ENCODE measurements around the gene NACA. TPM values are rescaled to one million over a fixed set of nuclear protein-coding genes. Genes with fewer than 3 reads are reported as not detected.

The NACA gene
- total and polyA plus RNA-seq, 2 of the 13 experiments (the other 11 are each of a cell fraction or from before 2014, with no cell fraction given) = 799 to 1,700 TPM

DNA sequence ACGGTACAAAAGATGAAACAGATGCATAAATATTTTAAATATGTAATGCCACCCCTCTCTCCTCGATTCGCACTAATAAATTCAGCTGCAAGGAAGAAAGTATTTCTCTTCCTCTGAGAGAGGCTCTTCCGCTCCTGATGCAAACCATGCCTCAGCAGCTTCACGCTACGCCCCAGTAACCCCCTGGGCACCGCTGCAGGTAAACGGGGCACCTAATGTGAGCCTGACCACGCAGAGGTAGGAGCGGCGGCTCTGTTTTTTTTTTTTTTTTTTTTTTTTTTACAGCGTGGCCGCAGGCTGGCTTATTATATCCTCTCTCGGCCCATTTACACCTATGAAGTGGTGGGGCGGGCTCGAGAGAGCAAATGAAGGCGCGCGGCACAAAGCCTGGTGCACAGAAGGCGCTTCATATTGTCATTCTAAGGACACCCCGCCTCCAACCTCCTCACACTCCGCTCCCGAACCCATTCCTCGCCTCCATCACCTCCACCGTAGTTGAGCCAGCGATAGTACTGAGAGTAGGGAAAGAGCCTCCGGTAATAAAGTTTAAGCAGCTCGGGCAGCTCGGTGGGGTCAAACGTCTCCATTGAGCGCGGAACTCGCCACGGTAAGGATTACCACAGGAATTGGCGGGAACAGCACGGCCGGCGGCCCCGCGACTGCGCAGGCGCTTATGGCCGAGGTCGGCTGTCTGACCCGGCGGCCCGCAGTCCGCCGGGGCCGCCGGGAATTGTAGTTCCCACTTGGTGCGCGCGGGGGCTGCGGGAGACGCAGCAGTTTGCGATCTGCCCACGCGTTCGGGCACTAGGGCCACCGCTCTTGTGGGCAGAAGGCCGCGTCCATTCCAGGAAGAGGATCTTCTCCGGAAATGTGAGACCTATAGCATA is 26.9 kb upstream of the NACA start, which contains the start of gene PRIM1 (continued):
- no peak for TF ChIP-seq ONECUT2 (CRISPR knock-in tag; IDR thresholded peaks at IDR 0.05)
- no peak for TF ChIP-seq ZNF550 (CRISPR knock-in tag; IDR thresholded peaks at IDR 0.05; ENCODE audit: borderline replicate concordance)
- TF ChIP-seq, protein P1, sequence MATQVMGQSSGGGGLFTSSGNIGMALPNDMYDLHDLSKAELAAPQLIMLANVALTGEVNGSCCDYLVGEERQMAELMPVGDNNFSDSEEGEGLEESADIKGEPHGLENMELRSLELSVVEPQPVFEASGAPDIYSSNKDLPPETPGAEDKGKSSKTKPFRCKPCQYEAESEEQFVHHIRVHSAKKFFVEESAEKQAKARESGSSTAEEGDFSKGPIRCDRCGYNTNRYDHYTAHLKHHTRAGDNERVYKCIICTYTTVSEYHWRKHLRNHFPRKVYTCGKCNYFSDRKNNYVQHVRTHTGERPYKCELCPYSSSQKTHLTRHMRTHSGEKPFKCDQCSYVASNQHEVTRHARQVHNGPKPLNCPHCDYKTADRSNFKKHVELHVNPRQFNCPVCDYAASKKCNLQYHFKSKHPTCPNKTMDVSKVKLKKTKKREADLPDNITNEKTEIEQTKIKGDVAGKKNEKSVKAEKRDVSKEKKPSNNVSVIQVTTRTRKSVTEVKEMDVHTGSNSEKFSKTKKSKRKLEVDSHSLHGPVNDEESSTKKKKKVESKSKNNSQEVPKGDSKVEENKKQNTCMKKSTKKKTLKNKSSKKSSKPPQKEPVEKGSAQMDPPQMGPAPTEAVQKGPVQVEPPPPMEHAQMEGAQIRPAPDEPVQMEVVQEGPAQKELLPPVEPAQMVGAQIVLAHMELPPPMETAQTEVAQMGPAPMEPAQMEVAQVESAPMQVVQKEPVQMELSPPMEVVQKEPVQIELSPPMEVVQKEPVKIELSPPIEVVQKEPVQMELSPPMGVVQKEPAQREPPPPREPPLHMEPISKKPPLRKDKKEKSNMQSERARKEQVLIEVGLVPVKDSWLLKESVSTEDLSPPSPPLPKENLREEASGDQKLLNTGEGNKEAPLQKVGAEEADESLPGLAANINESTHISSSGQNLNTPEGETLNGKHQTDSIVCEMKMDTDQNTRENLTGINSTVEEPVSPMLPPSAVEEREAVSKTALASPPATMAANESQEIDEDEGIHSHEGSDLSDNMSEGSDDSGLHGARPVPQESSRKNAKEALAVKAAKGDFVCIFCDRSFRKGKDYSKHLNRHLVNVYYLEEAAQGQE (IDR thresholded peaks at IDR 0.05; ENCODE audit: borderline replicate concordance in 1 of 2, low read depth in 1 of 2, low read length in 2 of 2) = peak in 1 of 2 experiments; percentile 50; a peak in 1 of 4 replicates
- TF ChIP-seq RARA (CRISPR knock-in tag; IDR thresholded peaks at IDR 0.05) = no peak
- no peak for TF ChIP-seq ZNF354B (CRISPR knock-in tag; IDR thresholded peaks at IDR 0.05)
- TF ChIP-seq RBM22 (optimal IDR thresholded peaks at IDR 0.05; ENCODE audit: low read length) = no peak
- no peak for TF ChIP-seq FOXP1 (IDR thresholded peaks at IDR 0.05)
- no peak for TF ChIP-seq FOXP1 (CRISPR knock-in tag; IDR thresholded peaks at IDR 0.05)
- TF ChIP-seq, protein P2, sequence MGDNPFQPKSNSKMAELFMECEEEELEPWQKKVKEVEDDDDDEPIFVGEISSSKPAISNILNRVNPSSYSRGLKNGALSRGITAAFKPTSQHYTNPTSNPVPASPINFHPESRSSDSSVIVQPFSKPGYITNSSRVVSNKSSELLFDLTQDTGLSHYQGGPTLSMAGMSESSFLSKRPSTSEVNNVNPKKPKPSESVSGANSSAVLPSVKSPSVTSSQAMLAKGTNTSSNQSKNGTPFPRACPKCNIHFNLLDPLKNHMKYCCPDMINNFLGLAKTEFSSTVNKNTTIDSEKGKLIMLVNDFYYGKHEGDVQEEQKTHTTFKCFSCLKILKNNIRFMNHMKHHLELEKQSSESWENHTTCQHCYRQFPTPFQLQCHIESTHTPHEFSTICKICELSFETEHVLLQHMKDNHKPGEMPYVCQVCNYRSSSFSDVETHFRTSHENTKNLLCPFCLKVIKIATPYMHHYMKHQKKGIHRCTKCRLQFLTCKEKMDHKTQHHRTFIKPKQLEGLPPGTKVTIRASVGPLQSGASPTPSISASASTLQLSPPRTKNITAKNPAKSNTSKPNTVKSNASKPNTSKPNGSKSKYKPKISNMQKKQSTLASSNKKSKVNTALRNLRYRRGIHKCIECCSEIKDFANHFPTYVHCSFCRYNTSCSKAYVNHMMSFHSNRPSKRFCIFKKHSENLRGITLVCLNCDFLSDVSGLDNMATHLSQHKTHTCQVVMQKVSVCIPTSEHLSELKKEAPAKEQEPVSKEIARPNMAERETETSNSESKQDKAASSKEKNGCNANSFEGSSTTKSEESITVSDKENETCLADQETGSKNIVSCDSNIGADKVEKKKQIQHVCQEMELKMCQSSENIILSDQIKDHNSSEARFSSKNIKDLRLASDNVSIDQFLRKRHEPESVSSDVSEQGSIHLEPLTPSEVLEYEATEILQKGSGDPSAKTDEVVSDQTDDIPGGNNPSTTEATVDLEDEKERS (CRISPR knock-in tag; IDR thresholded peaks at IDR 0.05) = no peak
- TF ChIP-seq KAT7 (CRISPR knock-in tag; IDR thresholded peaks at IDR 0.05; ENCODE audit: borderline replicate concordance) = no peak
- TF ChIP-seq, protein P3, sequence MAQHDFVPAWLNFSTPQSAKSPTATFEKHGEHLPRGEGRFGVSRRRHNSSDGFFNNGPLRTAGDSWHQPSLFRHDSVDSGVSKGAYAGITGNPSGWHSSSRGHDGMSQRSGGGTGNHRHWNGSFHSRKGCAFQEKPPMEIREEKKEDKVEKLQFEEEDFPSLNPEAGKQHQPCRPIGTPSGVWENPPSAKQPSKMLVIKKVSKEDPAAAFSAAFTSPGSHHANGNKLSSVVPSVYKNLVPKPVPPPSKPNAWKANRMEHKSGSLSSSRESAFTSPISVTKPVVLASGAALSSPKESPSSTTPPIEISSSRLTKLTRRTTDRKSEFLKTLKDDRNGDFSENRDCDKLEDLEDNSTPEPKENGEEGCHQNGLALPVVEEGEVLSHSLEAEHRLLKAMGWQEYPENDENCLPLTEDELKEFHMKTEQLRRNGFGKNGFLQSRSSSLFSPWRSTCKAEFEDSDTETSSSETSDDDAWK (CRISPR knock-in tag; IDR thresholded peaks at IDR 0.05) = no peak
- no peak for TF ChIP-seq MTF1 (CRISPR knock-in tag; IDR thresholded peaks at IDR 0.05)
- 0 out of 2 replicates have a peak, but pooled peaks have one; percentile 13 for TF ChIP-seq RXRB (CRISPR knock-in tag; IDR thresholded peaks at IDR 0.05; ENCODE audit: borderline replicate concordance)
- TF ChIP-seq ZFP36 (IDR thresholded peaks at IDR 0.05; ENCODE audit: borderline replicate concordance, low read depth, low read length, partially characterized antibody) = no peak
- TF ChIP-seq TBX2 (CRISPR knock-in tag; IDR thresholded peaks at IDR 0.05; ENCODE audit: borderline replicate concordance) = no peak
- peak; percentile 68; the same call in 1 of the 2 replicates for TF ChIP-seq TAF1 (CRISPR knock-in tag; IDR thresholded peaks at IDR 0.05)
- TF ChIP-seq ZNF878 (CRISPR knock-in tag; IDR thresholded peaks at IDR 0.05) = no peak
- TF ChIP-seq ZNF678 (CRISPR knock-in tag; IDR thresholded peaks at IDR 0.05) = no peak
- TF ChIP-seq, protein P4, sequence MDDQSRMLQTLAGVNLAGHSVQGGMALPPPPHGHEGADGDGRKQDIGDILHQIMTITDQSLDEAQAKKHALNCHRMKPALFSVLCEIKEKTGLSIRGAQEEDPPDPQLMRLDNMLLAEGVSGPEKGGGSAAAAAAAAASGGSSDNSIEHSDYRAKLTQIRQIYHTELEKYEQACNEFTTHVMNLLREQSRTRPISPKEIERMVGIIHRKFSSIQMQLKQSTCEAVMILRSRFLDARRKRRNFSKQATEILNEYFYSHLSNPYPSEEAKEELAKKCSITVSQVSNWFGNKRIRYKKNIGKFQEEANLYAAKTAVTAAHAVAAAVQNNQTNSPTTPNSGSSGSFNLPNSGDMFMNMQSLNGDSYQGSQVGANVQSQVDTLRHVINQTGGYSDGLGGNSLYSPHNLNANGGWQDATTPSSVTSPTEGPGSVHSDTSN (CRISPR knock-in tag; IDR thresholded peaks at IDR 0.05; ENCODE audit: borderline replicate concordance) = no peak
- no peak for TF ChIP-seq MATR3 (CRISPR knock-in tag; IDR thresholded peaks at IDR 0.05)
